ENCODE measurements around the gene GOLGA6A.
"Not testable (repeated sequence)": the region's sequence is repeated elsewhere in the genome, so short reads cannot be mapped to it uniquely, and the experiment has no call there.

GOLGA6A gene

DNA sequence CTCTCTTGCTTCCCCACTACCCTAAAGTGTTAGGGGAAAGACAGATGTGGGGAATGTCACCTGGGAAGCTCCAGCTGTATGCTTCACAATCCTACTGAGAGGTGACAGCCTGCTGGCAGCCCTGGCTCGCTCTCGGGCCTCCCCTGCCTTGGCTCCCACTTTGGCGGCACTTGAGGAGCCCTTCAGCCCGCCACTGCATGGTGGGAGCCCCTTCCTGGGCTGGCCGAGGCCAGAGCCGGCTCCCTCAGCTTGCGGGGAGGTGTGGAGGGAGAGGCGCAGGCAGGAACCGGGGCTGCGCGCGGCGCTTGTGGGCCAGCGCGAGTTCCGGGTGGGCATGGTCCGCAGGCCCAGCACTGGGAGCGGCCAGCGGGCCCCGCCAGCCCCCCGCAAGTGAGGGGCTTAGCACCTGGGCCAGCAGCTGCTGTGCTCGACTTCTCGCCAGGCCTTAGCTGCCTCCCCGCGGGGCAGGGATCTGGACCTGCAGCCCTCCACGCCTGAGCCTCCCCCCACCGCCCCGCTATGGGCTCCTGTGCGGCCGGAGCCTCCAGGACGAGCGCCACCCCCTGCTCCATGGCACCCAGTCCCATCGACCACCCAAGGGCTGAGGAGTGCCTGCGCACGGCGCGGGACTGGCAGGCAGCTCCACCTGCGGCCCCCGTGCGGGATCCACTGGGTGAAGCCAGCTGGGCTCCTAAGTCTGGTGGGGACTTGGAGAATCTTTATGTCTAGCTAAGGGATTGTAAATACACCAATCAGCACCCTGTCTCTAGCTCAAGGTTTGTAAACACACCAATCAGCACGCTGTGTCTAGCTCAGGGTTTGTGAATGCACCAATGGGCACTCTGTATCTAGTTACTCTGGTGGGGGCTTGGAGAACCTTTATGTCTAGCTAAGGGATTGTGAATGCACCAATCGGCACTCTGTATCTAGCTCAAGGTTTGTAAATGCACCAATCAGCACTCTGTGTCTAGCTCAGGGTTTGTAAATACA lies 29.8 kb downstream of the GOLGA6A start:
- DNase-seq, result not testable (repeated sequence)

DNA sequence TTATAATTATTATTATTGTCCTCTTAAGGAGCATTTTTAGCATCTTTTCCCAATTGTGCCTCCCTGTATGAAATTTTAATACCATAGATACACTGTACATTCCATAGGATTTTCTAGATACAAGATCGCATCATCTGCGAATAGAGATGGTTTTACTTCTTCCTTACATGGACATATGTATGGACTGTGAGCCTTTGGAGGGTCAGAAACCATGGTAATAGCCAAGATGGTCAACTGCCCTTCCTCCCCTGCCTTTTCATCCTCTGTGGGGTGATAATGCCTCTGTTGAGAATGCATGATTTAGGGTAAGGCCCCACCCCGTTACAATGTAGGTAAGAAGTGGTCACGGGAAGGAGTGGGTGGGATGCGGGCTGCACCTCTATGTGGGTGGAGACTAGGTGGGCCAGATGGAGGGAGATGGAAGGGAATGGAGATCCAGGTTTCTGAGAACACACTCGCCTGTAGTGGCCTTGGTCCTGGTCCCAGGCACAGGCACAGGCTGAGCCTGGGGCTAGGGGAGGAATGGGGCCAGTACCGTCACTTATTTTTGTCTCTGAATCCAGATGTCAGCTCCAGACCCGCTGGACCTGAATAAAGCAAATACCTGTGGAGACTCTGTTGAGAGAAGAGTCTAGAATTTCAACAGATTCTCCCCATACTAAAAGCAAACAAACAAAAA lies 31.7 kb downstream of the GOLGA6A start:
- no peak for DNase-seq

- DNase-seq, result no peak
Observed at GRCh38 chr15:74050127-74050526, 32.2 kb downstream of the GOLGA6A start.

- no peak for DNase-seq
Observed at GRCh38 chr15:74046275-74046674, 36.1 kb downstream of the GOLGA6A start.

DNA sequence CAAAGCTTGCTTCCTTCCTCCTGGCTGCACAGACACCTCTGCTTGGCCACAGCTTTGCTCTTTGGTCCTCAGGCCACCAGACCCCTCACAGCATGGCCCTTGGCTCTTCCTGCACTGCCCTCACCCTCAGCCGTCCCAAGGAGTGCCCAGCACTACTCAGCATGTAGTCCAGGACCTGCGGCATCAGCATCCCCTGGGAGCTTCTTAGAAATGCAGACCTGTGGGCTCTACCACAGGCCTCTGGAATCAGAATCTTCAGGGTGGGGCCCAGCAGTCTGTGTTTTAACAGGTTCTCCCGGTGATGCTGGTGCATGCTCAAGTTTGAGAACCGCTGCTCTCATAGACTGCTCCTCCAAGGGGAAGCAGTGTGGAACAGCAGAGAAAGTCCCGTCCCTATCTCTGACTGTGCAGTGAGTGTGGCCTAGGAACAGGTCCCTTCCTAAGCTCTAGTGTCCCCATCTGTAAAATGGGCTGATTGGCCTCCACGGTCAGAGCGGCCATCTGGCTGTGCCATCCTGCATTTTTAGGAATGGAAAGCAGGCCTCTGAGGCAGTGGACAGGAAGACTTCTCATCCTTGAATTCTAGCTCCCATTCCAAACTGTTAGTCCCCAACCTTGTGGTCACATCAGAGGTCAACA lies 36.6 kb downstream of the GOLGA6A start:
- DNase-seq, result no peak

DNA sequence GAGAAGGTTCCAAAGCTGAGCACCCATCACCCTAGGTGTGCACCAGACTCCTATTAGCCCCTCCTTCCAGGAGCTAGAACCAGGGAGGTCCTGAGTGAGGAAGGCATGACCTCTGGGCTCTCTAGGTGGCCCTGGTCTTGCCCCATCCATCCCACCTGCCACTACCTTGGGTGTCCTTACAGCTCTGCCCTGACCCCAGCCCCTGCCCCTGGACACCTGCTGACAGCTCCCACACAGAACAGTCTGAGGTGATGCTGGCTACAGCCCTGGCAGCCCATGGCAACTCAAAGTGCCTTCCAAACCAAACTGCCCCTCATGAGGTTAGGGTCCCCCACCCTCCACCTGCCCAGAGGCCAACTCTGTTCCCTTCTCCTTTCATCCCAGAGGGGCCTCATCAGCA lies 37.2 kb downstream of the GOLGA6A start:
- no peak for DNase-seq

GRCh38 chr15:74044267-74045110 lies 37.9 kb downstream of the GOLGA6A start:
- no peak for DNase-seq

- no peak for DNase-seq
Observed at GRCh38 chr15:74043425-74044266, 38.7 kb downstream of the GOLGA6A start.

DNA sequence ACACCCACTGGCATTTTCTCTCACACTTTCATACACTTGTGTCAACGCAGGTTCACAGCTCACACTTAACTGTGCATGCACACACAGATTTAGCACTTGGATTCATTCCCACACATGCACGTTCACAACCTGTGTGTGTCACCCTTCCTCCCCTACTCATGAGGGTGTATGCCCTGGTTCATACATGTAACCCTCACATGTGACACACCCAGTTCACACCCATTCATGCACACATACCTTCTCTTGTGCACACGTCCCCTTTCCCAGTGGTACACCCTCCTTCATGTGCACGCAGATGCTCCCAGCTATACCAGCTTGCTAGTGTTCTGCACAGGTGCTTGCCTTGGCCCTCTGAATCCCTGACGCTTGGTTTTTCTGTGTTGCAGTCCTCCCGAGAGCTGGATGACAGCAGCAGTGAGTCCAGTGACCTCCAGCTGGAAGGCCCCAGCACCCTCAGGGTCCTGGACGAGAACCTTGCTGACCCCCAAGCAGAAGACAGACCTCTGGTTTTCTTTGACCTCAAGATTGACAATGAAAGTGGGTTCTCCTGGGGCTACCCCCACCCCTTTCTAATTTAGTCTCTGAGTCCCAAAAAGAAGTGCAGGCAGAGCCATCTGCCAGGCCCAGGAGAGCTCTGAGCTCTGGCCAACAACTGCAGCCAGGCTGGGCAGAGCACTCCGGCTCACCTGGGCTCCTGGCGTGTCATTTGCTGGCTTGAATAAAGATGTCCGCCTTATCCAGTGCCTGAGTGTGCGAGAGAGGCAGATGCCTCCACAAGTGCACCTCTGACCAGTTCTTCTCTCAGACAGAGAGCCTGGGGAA lies 39.5 kb downstream of the GOLGA6A start:
- DNase-seq, result no peak

DNA sequence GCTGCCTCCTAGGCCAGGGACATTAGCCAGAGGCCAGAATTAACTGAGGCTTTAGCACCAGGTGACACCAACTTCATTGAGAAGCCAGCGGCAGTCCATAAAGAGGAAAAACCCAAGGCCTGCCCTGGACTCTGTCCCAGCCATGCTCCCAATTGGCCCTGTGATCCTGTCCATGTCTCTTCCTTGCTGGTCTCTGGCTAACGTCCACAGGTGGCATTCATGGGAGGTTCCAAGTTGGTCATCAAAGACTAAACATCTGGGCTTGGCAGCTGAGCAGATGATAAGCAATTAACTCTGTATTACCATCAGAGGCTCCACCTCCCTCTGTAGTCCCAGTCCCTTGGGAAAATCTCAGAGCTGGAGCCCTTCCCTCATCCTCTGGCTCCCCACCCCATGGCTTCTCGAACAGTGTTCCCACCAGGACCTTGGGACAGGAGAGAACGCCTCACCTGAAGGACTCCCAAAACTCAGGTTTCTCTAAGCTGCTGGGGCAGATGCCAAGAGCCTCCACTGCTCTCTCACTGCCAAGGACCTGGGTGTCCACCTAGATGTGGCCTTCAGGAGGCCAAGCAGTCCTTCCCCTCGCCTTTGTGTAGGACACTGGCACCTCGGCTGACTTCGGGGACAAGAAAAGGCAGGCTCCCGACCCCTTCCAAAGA lies 40.4 kb downstream of the GOLGA6A start:
- DNase-seq, result no peak

DNA sequence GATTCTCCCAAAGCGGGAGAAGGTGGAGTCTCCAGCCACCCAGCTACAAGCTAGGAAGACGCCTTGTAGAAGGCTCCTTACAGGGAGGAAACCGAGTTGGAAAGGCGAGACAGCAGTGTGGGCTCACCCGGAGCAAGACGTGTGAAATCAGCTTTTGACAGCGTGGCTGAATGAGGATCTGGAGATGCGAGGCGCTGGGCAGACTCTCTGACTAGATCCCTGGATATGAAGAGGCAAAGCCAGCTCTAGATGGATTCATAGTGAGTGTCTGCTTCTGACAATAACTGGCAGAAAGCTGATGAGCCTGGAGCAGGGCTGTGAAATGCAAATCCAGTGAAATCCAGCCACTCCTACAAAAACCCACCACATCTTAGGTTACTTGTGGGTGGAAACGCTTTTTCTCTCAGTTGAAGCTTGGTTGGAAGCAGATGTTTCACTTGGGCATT lies 41.0 kb downstream of the GOLGA6A start:
- DNase-seq, result no peak

GRCh38 chr15:74040109-74040850 lies 42.1 kb downstream of the GOLGA6A start:
- no peak for DNase-seq

DNA sequence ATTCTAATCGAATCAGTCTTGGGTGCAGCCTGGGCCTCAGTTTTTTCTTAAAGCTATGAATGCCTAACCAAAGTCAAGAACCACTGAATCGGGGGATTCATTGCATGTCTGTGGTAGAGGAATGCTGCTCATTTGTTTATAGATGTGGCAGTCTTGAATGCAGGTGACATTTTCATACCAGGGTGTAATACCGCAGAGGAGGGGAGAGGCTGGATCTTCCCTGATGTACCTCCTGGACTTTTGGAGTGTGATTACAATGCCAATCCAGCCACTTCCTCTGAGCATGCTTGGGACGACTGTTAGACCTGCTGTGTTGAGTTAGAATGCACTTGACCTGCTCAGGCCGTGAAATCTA lies 42.7 kb downstream of the GOLGA6A start:
- DNase-seq, result no peak

DNA sequence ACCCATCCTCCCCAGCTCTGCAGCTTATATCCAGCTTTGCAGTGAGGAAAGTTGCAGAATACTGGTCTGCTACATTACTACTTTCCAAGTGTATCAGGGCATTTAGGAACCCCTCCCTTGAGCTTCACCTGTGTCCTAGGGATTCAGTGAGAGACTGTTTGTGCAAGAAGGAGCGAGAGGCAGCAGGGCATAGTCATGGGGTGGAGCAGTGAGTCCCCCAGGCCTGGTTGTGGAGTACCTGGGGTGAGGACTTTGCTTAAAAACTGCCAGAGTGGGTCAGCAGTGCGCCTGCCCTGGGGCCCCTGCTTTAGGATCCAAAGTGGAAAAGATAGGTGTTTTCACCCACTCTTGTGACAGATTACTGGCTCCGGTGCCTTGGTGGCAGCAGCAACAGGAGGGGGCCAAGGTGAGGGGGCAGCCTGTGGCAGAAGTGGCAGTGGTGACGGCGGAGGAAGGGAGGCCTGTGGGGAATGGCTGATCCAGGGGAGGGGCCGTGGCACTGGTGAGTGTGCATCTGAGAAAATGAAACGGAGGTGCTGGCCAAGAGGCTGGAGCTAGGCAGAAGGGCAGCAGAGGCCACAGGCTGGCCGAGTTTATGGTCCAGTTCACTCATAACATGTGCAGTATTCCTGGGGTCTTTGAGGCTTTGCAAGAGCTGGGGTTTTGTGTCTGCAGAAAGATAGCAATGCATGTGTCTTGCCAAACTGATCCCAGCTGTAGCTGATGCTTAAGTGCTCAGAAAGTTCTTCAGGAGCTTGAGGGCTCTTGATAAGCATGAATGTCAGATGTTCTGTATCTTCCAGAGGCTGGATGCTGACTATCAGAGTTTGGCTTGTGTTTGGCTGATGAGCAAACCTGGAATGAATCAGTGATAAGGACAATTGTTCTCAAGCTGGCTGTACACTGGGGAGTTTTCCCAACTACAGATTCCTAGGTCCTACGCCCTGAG lies 43.4 kb downstream of the GOLGA6A start:
- no peak for DNase-seq

- DNase-seq, result no peak
Observed at GRCh38 chr15:74037171-74038117, 44.9 kb downstream of the GOLGA6A start.

DNA sequence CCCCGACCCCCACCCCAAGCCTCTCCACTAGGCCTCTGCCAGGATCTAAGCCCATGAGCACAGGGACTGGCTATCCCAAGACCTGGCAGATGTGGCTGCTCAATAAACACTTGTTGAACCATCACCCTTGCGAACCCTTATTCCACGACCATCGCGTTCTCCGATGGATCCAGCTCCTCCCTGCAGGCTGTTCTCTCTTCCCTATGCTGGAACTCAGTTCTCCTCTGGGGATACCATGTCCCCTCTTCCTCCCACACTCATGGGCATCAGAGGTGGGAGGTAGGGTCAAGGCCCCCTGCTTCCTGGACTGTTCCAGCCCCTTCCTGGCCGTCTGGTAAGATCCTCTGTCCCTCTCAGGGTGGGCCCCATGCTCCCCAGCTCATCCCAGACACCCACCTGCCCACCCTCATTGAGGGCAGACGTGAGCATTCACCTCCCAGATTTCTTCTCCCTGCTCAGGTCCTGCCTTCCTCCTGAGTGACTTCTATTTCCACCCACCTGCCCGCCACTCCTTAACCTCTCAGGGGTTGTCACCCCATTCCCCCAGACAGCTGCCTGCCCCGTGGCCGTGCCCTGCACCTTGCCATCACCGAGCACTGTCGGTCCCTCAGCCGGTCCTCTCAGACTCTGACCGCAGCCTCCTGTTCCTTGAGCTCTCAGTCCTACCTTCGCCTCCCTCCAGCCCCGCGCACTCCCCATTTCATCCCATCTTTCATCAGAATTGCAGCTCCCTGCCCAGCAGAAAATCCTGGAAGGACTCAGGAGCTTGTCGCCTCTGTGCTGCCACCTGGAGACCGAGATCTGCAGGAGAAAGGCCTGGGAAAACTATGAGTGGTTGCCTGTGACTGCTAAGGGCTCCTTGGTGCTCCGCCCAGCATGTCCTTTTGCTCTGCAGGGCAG lies 45.8 kb downstream of the GOLGA6A start:
- DNase-seq, result no peak
